ENCODE measurements around the gene LUM. TPM values are rescaled to one million over a fixed set of nuclear protein-coding genes. Genes with fewer than 3 reads are reported as not detected.

LUM gene
- total RNA-seq, 1 donor from 2014 or later = not detected

DNA sequence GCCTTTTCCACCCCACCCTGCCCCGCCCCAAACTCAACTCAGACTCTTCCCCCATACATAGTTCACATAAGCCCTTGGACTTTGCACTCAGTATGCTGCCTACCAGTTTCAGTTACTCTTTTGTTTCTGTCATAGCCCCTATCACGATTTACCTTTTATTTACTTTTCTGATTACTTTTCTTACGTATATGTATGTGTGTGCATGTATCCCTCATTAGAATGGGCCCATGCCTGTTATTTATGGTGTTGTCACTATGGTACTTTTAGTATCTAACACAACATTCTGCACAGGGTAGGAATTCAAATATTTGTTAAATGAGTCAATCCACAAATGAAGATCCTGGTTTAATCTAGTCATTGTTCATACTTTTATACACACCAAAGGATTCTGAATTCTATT, 16.5 kb upstream of the LUM start:
- Histone ChIP-seq H3K4me1 (no peaks in the 10 kb centered on the region), H4K20me1 (ENCODE audit: low read depth) (no peaks in the 10 kb centered on the region), H3K4me2 (no peak overlapping the region), H3F3A (ENCODE audit: low read depth) (no peaks in the 10 kb centered on the region), H3K36me3 (no peaks in the 10 kb centered on the region), H3K79me2 (ENCODE audit: low read depth) (no peaks in the 10 kb centered on the region), H3K9ac (no peak overlapping the region), H3K4me3 (no peak overlapping the region), H2AFZ (replicated peaks) (no peak overlapping the region), H3K27ac (no peak overlapping the region), H3K27me3 (no peaks in the 10 kb centered on the region), H3K9me3 (ENCODE audit: low read depth) (no peaks in the 10 kb centered on the region)
- DNase-seq (ENCODE audit: low spot score) = no peak
- Mint-ChIP-seq H3K9me3 (no peaks in the 10 kb centered on the region), H3K36me3 (no peaks in the 10 kb centered on the region), H3K27me3 (ENCODE audit: insufficient read depth, low read depth) (no peaks in the 10 kb centered on the region), H3K4me1 (no peaks in the 10 kb centered on the region), H3K4me3 (no peak overlapping the region), H3K27ac (no peak overlapping the region)
- no peak for TF ChIP-seq CTCF (IDR thresholded peaks at IDR 0.05)
- TF ChIP-seq EZH2 (IDR thresholded peaks at IDR 0.05) = no peak
- no peak for TF ChIP-seq EZH2phosphoT487 (IDR thresholded peaks at IDR 0.05)

GRCh38 chr12:91127306-91127705, 16.0 kb upstream of the LUM start:
- no peaks in the 10 kb centered on the region for H3K9me3 Mint-ChIP-seq
- H3K9me3 ChIP-seq (ENCODE audit: low read depth) = no peaks in the 10 kb centered on the region
- no peak overlapping the region for H3K27ac ChIP-seq
- no peaks in the 10 kb centered on the region for H4K20me1 ChIP-seq (ENCODE audit: low read depth)
- H3K9ac ChIP-seq = no peak overlapping the region
- no peaks in the 10 kb centered on the region for H3K4me1 ChIP-seq
- no peak overlapping the region for H3K27ac Mint-ChIP-seq
- H2AFZ ChIP-seq (replicated peaks) = no peak overlapping the region
- H3K4me3 Mint-ChIP-seq = no peak overlapping the region
- no peaks in the 10 kb centered on the region for H3K27me3 Mint-ChIP-seq (ENCODE audit: insufficient read depth, low read depth)
- TF ChIP-seq CTCF (IDR thresholded peaks at IDR 0.05) = no peak
- no peak for TF ChIP-seq EZH2 (IDR thresholded peaks at IDR 0.05)
- TF ChIP-seq EZH2phosphoT487 (IDR thresholded peaks at IDR 0.05) = no peak
- no peaks in the 10 kb centered on the region for H3K79me2 ChIP-seq (ENCODE audit: low read depth)
- H3K27me3 ChIP-seq = no peaks in the 10 kb centered on the region
- no peak for DNase-seq (ENCODE audit: low spot score)
- H3F3A ChIP-seq (ENCODE audit: low read depth) = no peaks in the 10 kb centered on the region
- no peaks in the 10 kb centered on the region for H3K36me3 ChIP-seq
- no peak overlapping the region for H3K4me2 ChIP-seq
- no peak overlapping the region for H3K4me3 ChIP-seq
- H3K36me3 Mint-ChIP-seq = no peaks in the 10 kb centered on the region
- no peaks in the 10 kb centered on the region for H3K4me1 Mint-ChIP-seq

DNA sequence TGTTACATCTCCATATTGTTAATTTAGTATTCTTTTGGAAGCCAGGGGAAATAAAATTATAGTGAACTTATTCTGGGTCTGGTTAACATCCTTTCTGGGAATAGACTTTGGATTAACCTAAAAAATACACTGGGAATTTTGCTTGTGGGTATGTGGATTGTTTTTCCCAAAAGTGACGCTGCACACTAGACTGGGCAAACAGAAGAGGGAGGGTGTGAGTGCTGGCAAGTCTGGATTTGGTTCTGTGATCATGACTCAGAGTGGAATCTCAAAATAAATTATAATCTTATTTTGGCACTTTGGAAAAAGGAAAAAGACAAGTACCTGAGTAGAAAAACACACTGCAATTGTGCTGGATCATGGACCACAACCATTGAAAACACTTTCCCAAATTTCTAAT, 15.2 kb upstream of the LUM start:
- Histone ChIP-seq H3K4me1 (no peaks in the 10 kb centered on the region), H4K20me1 (ENCODE audit: low read depth) (no peaks in the 10 kb centered on the region), H3F3A (ENCODE audit: low read depth) (no peaks in the 10 kb centered on the region), H3K79me2 (ENCODE audit: low read depth) (no peaks in the 10 kb centered on the region), H3K27ac (no peak overlapping the region), H2AFZ (replicated peaks) (no peak overlapping the region), H3K9me3 (ENCODE audit: low read depth) (no peaks in the 10 kb centered on the region), H3K4me2 (no peak overlapping the region), H3K36me3 (no peaks in the 10 kb centered on the region), H3K9ac (no peak overlapping the region), H3K4me3 (no peak overlapping the region), H3K27me3 (no peaks in the 10 kb centered on the region)
- H3K9me3 Mint-ChIP-seq = no peaks in the 10 kb centered on the region
- TF ChIP-seq EZH2phosphoT487 (IDR thresholded peaks at IDR 0.05) (no peak), EZH2 (IDR thresholded peaks at IDR 0.05) (no peak), CTCF (IDR thresholded peaks at IDR 0.05) (no peak)
- H3K27ac Mint-ChIP-seq = no peak overlapping the region
- no peaks in the 10 kb centered on the region for H3K4me1 Mint-ChIP-seq
- no peak overlapping the region for H3K4me3 Mint-ChIP-seq
- DNase-seq (ENCODE audit: low spot score) = no peak
- H3K36me3 Mint-ChIP-seq = no peaks in the 10 kb centered on the region
- no peaks in the 10 kb centered on the region for H3K27me3 Mint-ChIP-seq (ENCODE audit: insufficient read depth, low read depth)

Measured in neural progenitor cell (in vitro differentiated cells).